ENCODE measurements around the gene SLC29A3.

Gene SLC29A3

DNA sequence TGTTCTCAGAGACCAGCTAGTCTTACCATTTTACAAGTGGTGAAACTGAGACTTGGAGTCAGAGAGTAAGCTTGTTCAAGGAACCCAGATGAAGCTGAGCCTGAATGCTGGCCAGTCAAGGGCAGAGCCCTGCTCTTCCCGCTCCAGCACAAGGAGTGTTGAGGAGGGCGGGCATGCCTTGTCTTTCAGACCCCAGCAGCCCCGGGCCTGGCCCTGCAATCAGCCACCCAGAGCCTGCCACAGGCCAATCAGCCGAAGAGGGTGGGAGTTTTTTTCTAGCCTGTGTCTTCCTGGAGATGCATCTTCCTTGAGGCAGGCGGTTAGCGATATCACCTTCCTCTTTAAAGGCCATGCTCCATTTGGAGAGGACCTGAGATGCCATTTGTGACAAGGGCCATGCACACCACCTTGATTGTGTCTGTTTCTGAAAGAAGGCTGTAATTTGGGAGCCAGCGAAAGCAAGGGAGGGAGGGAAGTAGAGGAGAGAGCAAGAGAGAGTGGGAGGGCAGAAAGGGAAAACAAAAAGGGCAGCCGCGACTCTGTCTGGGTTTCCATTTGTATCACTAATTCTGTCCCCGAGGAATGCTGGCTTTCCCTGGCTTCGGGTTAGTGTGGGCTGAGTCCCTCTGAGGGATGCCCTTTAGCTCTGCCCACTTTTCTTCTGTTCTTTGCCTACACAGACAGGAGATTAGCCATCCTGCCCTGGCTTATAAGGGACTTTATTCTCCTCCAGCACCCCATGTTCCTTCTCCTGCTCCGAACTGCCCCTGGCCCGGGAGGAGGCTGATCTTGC is 85.6 kb downstream of the SLC29A3 start:
- DNase-seq (ENCODE audit: low spot score) = no peak
- Mint-ChIP-seq H3K9me3 (no peaks in the 10 kb centered on the region), H3K4me3 (no peak overlapping the region), H3K36me3 (ENCODE audit: low read depth) (no peaks in the 10 kb centered on the region), H3K4me1 (ENCODE audit: low read depth) (no peaks in the 10 kb centered on the region), H3K27ac (no peak overlapping the region), H3K27me3 (ENCODE audit: low read depth) (peaks cover 14% of the 10 kb centered on the region)

GRCh38 chr10:71406878-71407277 is 87.8 kb downstream of the SLC29A3 start:
- H3K4me1 Mint-ChIP-seq (ENCODE audit: low read depth) = no peaks in the 10 kb centered on the region
- peaks cover 7% of the 10 kb centered on the region for H3K9me3 Mint-ChIP-seq
- no peaks in the 10 kb centered on the region for H3K36me3 Mint-ChIP-seq (ENCODE audit: low read depth)
- H3K4me3 Mint-ChIP-seq = no peak overlapping the region
- no peak overlapping the region for H3K27ac Mint-ChIP-seq
- H3K27me3 Mint-ChIP-seq (ENCODE audit: low read depth) = peaks cover 6% of the 10 kb centered on the region
- no peak for DNase-seq (ENCODE audit: low spot score)

DNA sequence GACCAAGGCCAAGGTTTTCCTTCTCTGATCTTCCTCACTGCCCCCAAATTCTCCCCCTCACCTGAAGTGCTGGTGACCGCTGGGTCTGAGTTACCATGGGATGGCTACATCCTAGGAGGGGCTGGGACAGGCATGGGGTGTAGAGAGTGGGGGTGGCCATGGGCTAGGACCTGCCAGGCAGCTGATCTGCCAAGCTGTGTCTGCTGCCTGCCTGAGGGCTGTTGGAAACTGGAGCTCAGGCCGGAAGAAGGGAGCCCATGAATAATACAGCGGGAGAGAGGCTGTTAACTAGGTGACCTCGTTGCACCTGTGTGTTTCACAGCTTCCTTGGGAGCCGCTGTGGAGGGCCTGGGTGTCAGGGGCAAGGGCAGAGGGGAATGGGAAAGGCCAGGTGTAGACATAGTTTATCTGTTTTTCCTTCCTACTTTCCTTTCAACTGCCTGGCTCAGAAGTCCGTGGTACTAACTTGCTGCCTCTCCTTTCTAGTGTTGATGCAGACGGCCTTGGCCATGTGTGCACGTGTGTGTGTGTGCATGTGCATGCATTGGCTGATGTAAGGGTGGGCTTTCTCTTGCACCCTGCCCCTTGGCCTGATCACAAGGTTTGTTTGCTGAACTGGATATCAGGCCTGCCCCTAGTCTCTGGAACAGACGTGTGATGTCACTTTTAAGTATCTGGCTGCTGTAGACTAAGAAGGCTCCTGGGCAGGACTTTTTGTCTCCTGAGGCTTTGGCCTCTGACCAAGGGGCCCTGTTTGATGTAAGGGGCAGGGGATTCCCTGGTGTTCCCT is 89.6 kb downstream of the SLC29A3 start:
- H3K9me3 Mint-ChIP-seq = peaks cover 8% of the 10 kb centered on the region
- peaks cover 8% of the 10 kb centered on the region for H3K27me3 Mint-ChIP-seq (ENCODE audit: low read depth)
- no peak for DNase-seq (ENCODE audit: low spot score)
- H3K4me1 Mint-ChIP-seq (ENCODE audit: low read depth) = no peaks in the 10 kb centered on the region
- H3K27ac Mint-ChIP-seq = no peak overlapping the region
- no peaks in the 10 kb centered on the region for H3K36me3 Mint-ChIP-seq (ENCODE audit: low read depth)
- no peak overlapping the region for H3K4me3 Mint-ChIP-seq

DNA sequence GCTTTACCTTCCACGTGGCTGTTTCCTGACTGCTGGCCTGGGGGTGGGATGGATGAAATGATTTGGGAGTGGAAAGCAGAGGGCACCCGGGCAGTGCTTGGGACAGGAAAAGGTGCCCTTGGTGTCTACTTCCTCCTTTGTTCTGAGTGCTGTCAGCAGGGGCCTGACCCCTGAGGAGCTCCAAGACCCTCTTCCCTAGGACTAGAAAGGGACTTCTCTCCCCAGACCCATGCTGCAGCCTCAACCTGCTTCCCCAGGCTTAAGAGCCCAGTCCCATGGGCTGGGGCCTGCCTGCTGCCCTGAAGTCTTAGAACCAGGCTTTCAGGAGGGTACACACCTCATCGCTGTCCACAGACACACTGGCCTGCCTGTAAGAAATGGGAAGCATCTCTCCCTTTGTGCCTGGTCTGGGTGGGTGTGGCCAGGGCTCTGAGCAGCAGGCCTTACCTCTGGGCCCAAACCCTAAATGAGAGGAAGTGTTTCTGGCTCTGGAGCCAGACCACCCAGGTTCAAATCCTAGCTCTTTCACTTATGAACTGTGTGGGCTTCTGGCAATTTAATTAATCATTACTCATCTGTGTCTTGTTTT is 90.6 kb downstream of the SLC29A3 start:
- no peak for DNase-seq (ENCODE audit: low spot score)
- no peak overlapping the region for H3K4me3 Mint-ChIP-seq
- H3K27ac Mint-ChIP-seq = no peak overlapping the region
- H3K36me3 Mint-ChIP-seq (ENCODE audit: low read depth) = no peaks in the 10 kb centered on the region
- H3K27me3 Mint-ChIP-seq (ENCODE audit: low read depth) = peaks cover 12% of the 10 kb centered on the region
- peaks cover 8% of the 10 kb centered on the region for H3K9me3 Mint-ChIP-seq
- no peaks in the 10 kb centered on the region for H3K4me1 Mint-ChIP-seq (ENCODE audit: low read depth)
